Pons (tissue), 1 donor: ENCODE measurements around the gene TRAF1.

Experiments used
- DNase-seq: peaks from one replicate; pipeline ENCODE4 v3.0.0-alpha.2; 2016; ENCODE audit warnings: low spot score

Gene TRAF1

DNA sequence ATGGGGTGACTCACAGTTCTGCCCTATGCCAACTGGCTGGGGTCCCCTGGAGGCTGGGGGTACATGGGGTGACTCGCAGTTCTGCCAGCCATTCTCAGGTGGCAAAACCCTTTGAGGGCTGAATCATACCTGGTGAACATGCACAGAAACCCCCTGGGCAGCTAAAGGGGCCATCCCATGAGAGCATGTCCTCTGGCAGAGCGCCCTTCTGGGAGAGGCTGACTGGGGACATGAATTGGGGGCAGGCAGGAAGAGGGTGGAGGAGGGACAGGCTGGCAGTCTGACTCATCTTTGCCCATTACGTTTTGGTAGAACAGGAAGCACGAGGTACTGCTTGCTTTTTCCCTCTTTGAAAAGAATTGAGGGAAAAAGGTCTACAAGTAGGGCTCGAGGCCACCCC, 16.7 kb downstream of the TRAF1 start:
- no peak for DNase-seq

GRCh38 chr9:120905315-120906164, 21.1 kb downstream of the TRAF1 start:
- no peak for DNase-seq

- DNase-seq = no peak
These were observed 21.7 kb downstream of the TRAF1 start for GRCh38 chr9:120904978-120905301.

DNA sequence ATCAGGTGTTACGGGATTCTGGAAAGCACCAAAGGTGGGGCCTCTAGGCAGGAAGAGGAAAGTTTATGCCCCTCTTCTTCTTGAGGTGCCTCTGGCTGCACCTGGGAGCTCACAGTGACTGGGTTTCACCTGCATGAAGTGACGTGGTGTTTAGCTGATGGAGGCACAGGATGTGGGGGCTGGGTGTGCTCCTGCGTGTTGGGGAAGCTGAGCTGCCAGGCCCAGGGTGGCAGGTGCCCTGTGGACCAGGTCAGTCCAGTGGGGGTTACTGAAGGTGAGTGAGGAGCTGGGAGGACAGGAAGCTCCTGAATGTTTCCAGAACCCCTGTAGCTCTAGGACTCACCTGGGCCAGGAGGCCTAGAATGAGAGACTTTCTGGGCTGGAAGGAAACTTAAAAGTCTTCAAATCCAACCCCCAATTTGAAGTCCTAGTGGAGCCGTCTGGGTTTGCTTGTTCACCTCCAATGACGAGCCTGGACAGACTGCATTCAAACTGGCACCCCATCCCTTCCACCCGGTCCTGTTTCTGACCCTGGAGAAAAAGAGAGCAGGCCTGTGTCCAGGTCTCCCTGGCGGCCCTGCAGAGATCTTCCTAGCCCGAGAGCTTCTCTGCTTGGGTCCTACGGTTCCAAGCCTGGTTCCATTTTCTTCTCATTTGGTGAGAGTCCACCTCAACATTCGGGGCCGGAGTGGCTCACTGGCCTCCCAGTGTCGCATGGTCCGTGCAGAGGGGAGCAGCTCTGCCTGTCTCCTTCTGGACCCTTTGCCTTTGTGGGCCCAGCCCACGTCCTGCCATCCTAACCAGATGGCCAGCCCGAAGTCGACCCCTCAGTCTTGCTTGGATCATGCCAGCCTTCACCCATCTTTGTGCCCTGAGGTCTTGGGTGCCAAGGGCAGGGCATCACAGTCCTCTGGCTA, 22.3 kb downstream of the TRAF1 start:
- no peak for DNase-seq

GRCh38 chr9:120902569-120903535, 23.7 kb downstream of the TRAF1 start:
- no peak for DNase-seq

DNA sequence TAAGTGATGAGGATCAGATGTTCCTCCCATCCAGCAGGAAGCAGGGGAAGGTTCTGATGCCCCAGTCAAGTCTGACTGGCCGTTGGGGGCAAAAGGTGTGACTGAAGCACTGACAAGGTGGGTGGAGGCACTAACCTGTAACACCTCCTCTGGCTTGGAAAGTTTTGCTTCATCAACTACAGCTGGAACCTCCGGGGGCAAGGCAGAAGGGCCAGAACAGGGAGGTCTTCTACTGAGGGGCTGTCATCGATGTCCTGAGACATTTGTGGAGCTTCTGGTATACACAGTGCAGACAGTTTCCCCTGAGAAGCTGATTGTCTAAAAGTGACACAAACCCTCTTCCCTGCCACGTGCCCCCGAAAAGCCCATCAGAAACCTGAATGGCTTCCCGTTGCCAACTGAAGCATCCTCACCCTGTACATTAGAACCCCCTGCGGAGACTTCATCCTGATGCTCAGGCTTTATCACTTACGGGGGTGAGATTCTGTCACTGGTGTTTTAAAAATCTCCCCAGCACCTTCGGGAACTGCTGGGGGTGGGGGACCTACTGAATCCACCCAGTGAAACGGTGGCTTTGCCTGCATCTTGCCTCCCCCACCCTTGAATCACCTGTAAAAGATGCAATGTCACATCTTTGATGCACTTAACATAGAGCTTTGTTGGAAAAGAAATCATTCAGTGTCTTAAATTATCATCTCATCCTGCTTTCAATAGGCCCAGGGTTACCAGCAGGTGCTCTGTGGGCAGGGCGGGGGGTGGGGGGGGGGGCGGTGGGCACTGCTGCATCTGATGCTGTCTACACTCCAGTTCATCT, 24.6 kb downstream of the TRAF1 start:
- no peak for DNase-seq

GRCh38 chr9:120900824-120901223, 25.8 kb downstream of the TRAF1 start:
- DNase-seq = no peak

DNA sequence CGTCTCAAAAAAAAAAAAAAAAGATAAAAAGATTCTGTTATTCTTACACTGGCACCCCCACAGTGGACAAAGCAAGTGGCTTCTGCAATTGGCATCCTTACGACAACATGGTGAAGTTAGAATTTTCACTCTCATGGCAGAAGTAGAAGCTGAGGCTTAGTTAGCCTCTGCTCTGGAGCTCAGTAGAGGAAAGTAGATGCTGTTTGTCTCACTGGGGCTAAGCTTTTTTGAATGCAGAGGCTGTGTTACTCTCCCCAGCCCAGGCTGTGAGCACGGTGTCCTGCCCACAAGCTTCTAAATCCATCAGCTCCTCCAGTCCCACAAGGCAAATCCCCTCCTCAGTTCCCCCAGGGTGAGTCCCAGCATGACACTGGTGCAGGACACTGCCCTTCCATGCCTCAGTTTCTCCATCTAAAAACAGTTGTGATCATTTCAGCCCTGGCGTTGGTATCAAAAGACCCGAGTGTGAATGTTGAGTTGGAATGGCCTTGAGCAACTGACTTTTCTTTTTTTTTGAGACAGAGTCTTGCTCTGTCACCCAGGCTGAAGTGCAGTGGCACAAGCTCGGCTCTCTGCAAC, 27.0 kb downstream of the TRAF1 start:
- DNase-seq = no peak

- DNase-seq = no peak
These were observed 28.2 kb downstream of the TRAF1 start for GRCh38 chr9:120898396-120898795.

DNA sequence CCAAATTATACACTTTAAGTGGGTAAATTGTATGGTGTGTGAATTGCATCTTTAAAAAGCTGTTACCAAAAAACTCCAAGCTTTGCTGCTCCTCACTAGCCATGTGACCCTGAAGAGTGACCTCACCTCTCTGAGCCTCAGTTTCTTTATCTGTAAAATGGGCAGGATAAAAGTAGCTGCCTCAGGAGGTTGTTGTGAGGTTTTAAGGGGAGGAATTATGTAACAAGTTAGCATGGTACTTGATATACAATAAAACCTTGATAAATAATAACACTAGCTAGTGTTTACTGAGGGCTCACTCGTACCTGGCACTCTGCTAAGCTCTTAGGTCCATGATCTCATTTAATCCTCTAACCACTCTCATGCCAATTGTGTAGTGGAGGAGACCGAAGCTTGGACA, 30.6 kb downstream of the TRAF1 start:
- no peak for DNase-seq

DNA sequence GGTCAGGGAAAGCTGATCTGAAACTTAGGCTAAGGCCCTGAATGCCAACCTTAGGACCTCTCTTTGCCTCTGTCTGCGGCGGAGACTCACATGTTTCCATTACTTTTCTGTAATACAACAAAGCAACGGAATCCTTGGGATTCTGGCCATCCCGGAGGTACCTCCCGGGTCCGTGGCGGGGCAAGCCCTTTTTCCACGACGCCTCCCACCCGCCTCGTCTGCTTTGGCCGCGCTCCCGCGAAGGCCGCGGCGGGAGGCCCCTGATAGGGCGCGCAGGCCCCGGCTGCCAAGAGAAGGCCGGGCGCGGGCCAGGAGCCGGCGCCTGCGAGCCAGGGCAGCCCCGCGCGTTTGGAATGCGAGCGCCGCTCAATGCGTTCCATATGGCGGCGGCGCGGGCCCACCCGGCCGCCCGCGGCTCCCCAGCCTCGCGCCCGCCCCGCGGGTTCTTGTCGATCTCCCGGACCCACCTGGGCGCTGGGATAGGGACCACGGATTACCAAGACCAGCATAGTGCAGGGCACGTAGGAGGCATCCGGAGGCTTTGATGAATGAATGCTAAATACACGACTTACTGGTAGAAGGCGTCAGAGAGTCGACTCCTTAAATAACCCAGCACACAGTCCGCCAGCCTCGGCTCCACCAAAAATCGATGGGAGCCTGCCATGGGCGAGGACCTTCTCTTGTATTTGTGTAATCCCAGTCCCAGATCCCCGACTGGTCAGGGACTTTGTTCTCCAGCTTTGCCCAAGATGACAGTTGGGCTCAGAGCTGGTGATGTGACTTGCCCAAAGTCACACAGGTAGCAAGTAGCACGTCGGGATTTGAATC, 32.1 kb downstream of the TRAF1 start:
- DNase-seq = no peak

DNA sequence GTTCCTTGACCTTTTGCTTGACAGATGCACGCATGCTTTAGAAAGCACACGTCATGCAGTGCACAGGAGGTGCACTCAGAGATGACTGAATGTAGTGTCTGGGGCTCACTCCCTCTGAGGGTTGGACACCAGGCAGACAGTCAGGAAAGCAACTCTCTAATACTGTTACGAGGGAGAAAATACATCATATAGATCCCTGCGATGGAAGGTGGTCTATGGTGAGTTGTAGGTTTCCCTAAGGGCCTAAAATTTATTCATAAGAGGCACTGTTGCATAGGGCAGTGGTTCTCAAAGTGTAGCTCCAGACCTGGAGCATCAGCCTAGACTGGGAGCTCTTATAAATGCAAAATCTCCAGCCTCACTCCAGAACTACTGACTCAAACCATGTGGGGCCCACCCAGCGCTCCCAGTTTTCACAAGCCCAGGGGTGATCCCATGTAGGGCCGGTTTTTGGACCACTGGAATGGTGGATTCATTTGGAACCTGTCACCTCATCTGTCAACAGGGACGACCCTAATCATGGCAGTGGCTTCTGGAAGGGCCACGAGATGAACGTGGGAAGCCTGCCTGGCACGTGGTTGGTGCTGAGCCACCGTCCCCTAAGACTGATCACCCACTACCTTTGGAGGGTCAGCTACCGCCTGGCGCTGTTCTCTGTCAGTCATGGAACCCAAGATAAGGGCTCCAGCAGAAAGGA, 32.8 kb downstream of the TRAF1 start:
- no peak for DNase-seq

- no peak for DNase-seq
These were observed 33.6 kb downstream of the TRAF1 start for GRCh38 chr9:120892748-120893610.

- DNase-seq = no peak
These were observed 34.5 kb downstream of the TRAF1 start for GRCh38 chr9:120891884-120892747.

DNA sequence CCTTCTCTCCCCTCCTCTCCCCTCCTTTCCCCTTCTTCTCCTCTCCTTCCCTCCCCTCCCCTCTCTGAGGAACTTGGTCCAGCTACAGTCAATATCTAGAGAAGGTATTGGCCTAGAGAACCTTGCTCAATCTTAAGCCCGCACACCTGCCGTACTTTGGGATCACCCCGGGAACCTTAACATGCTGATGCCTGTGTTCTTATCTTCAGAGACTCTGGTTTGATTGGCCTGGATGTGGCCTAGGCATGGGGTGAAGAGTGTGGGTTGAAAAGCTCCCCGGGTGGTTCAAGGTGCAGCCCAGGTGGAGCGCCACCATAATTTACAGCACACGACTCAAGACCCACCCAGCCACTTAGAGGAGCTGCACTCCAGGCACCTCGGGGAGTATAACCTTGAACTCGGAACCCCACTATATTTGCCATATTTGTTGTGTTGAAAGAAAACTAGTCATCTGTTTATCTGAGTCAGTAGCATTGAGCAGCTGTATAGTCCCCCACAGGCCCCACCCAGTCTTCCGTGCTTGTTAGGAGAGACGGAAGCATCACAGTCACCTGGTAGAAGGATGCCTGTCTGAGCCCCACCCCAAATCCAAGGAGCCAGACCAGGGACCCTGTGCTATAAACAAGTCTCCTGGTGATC, 35.2 kb downstream of the TRAF1 start:
- DNase-seq = no peak

DNA sequence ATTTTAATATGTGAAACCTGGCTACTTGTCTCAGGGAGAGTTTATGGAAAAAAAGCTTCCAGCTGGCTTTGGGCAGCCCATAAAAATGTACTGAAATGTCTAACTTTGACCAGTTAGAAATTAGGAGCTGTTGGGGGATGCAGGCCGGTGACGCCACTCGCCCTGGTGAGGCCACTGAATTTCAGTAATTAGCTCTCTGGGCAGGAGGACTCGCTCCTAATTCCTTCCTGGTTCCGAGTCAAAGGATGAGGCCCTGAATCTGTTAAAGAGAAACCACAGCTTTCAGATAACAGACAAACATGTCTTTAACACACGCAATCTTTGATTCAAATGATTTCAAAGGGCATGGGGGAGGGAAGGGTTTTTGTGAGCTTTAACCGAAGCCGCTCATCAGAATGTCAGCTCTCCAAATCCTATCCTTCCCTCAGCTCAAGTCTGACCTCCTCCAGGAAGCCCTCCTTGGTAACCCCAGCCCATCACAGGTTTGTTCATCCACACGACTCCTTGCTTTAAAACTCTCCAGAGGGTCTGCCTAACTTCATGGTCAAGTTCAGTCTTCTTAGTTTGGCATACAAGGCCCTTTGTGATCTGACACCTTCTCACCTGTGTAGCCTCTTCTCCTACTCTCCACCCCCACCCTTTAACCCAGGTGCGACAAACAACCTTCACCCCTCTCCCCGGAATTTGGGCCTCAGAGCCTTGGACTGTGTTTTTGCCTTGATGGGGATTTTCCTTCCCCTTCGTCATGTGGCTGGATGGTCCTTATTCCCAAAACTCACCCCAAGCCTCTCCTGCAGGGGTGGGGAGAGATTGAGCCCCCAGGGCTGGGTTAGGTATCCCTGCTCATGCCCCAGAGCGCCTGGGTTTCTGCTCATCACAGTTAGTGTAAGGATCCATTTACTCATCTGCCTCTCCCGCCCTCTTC, 36.0 kb downstream of the TRAF1 start:
- DNase-seq = no peak
